Activated CD4-positive, alpha-beta T cell treated with anti-CD3 and anti-CD28 coated beads, Interleukin-2, amount 50 U/mL, for 48 hours (primary cell): ENCODE results near the gene USP10.
"Not testable (repeated sequence)": the region's sequence is repeated elsewhere in the genome, so short reads cannot be mapped to it uniquely, and the experiment has no call there.

Source experiments
- DNase-seq, 2 experiments: peaks; one replicate each; pipeline ENCODE4 v3.0.0-alpha.2; 2020

USP10 gene

GRCh38 chr16:84729716-84730320 is 30.0 kb downstream of the USP10 start:
- no peak for DNase-seq

- DNase-seq = peak in 1 of 2 experiments; percentile 49
Observed at GRCh38 chr16:84730406-84731106, 30.8 kb downstream of the USP10 start.

GRCh38 chr16:84732332-84732673 is 32.5 kb downstream of the USP10 start:
- not testable (repeated sequence) for DNase-seq

- DNase-seq = no peak
Observed at GRCh38 chr16:84732674-84733352, 33.0 kb downstream of the USP10 start.

GRCh38 chr16:84735849-84736586 is 36.2 kb downstream of the USP10 start:
- DNase-seq = no peak

GRCh38 chr16:84737192-84738011 is 37.6 kb downstream of the USP10 start:
- no peak for DNase-seq

GRCh38 chr16:84738255-84739038 is 38.6 kb downstream of the USP10 start:
- peak; percentile 76 to 84 for DNase-seq

GRCh38 chr16:84739349-84740124 is 39.7 kb downstream of the USP10 start:
- DNase-seq = no peak

GRCh38 chr16:84740596-84741116 is 40.9 kb downstream of the USP10 start:
- no peak for DNase-seq

- no peak for DNase-seq
Observed at GRCh38 chr16:84741340-84741830, 41.6 kb downstream of the USP10 start.

GRCh38 chr16:84742641-84743092 is 42.9 kb downstream of the USP10 start:
- DNase-seq = no peak

- no peak for DNase-seq
Observed at GRCh38 chr16:84746231-84746630, 46.4 kb downstream of the USP10 start.

GRCh38 chr16:84746875-84747274 is 47.1 kb downstream of the USP10 start:
- no peak for DNase-seq

- not testable (repeated sequence) for DNase-seq
Observed at GRCh38 chr16:84748247-84748646, 48.4 kb downstream of the USP10 start.

GRCh38 chr16:84749072-84749471 is 49.3 kb downstream of the USP10 start:
- DNase-seq = no peak

- no peak for DNase-seq
Observed at GRCh38 chr16:84749815-84750214, 50.0 kb downstream of the USP10 start.

GRCh38 chr16:84750575-84750974 is 50.8 kb downstream of the USP10 start:
- DNase-seq = no peak

- DNase-seq = no peak
Observed at GRCh38 chr16:84751241-84751640, 51.4 kb downstream of the USP10 start.

GRCh38 chr16:84751947-84752346 is 52.1 kb downstream of the USP10 start:
- peak; percentile 20 to 47 for DNase-seq

- DNase-seq = no peak
Observed at GRCh38 chr16:84752600-84752999, 52.8 kb downstream of the USP10 start.
